Keratinocyte (primary cell): ENCODE data around the gene RESF1.

ENCODE experiments used
- EZH2 ChIP-seq: IDR thresholded peaks from one replicate; pipeline ENCODE4 v1.6.1; 2012; ENCODE audit warnings: inconsistent platforms, mild to moderate bottlenecking, low read length, moderate library complexity
- TF ChIP-seq, protein P1 (sequence below), 3 experiments: IDR thresholded peaks in 1 of 3; conservative IDR thresholded peaks in 1 of 3; optimal IDR thresholded peaks in 1 of 3; 2 replicates in 2 of 3; 3 replicates in 1 of 3; pipeline versions ENCODE3 to v1.5.1; 2011; ENCODE audit warnings: low read length in 3 of 3, mild to moderate bottlenecking in 3 of 3, moderate library complexity in 2 of 3, control low read depth in 1 of 3, inconsistent platforms in 1 of 3; ENCODE audit not compliant: insufficient read depth in 2 of 3; ENCODE audit errors: extremely low read depth in 1 of 3

DNA sequence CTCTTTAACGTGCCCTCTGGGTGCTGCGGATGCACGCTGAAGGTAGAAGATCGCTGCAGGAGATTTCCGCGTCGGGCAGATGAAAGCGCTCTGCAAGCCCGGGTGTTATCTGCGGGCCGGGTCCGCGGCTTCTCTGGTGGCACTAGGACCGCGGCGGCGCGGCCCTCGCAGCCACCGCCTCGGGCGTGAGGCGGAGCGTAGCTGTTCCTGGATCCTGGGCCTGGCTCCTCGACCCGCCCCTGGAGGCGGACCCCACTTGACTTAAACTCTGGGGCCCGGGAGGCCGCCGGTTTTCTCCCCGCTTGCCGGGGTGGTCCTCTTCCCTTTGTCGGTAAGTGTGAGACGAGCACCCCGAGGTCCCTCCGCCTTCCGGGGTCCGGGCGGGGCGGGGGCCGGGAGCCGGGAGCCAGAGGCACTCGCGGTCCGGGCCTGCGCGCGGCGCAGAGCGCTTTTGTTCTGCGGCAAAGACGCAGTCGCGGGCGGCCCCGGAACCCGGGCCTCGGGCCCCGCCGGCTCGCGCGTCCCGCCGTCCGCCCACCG lies at the start of gene RESF1:
- TF ChIP-seq, protein P1, sequence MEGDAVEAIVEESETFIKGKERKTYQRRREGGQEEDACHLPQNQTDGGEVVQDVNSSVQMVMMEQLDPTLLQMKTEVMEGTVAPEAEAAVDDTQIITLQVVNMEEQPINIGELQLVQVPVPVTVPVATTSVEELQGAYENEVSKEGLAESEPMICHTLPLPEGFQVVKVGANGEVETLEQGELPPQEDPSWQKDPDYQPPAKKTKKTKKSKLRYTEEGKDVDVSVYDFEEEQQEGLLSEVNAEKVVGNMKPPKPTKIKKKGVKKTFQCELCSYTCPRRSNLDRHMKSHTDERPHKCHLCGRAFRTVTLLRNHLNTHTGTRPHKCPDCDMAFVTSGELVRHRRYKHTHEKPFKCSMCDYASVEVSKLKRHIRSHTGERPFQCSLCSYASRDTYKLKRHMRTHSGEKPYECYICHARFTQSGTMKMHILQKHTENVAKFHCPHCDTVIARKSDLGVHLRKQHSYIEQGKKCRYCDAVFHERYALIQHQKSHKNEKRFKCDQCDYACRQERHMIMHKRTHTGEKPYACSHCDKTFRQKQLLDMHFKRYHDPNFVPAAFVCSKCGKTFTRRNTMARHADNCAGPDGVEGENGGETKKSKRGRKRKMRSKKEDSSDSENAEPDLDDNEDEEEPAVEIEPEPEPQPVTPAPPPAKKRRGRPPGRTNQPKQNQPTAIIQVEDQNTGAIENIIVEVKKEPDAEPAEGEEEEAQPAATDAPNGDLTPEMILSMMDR (optimal IDR thresholded peaks at IDR 0.05 in 1 of 3, IDR thresholded peaks at IDR 0.05 in 1 of 3, conservative IDR thresholded peaks at IDR 0.05 in 1 of 3; ENCODE audit: extremely low read depth in 1 of 3, insufficient read depth in 2 of 3, low read length in 3 of 3): no peak
- no peak for TF ChIP-seq EZH2
